ENCODE results near the gene GNB3. TPM values are rescaled to one million over a fixed set of nuclear protein-coding genes. Genes with fewer than 3 reads are reported as not detected.

Gene GNB3
- total RNA-seq: under 1 TPM in 1 of 2 experiments, not detected in 1; 0.08 TPM

DNA sequence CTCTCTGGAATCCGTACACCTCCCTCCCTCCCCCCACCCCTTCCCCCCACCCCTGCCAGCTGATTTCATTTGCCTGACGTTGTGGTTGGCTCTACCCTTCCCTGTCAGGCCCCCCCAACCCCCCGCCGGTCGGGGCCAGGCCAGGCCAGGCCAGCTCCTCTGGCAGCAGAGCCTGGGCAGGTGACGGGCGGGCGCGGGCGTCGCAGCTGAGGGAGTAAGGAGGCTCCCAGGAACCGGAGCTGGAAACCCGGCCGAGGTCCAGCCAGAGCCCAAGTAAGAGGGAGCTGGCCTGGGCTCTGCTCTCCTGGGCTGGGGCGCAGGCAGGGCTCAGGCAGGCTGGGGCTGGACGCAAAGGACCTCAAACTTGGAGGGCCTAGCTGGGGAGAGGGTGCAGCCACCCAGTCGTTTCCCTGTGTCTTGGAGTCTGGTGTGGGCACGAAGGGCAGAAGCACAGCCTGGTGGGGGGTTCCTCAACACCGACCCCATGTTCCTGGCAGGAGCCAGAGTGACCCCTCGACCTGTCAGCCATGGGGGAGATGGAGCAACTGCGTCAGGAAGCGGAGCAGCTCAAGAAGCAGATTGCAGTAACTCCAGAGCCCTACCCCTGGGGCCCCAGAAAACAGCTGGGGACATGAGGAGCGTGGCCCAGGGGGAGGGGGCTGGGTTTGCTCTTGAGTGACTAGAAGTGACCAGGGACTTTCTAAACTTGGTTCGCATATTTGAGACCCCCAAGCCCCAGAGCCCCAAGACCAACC, at the start of gene GNB3:
GNB3 (plus strand) TSS at position 165 of the 755 bp plus-strand sequence; CDS start at position 528, 363 bp downstream.
- DNase-seq (no peak), ATAC-seq (no peak)
- Mint-ChIP-seq H3K4me1 (ENCODE audit: low read depth) (no peaks in the 10 kb centered on the region), H3K9me3 (ENCODE audit: insufficient read depth) (no peaks in the 10 kb centered on the region), H3K27me3 (ENCODE audit: low read depth) (no peaks in the 10 kb centered on the region), H3K36me3 (ENCODE audit: low read depth) (peaks cover 2% of the 10 kb centered on the region), H3K4me3 (no peak within 1 kb of the TSS), H3K27ac (no peak within 1 kb of the TSS)
- POLR2A ChIA-PET: interaction anchor here (0.5 to 3.3 kb wide), 3 partner anchors 10 to 102 kb away, joined by 3 to 15 read pairs (median 14); partner anchors contain the start of genes CDCA3 and USP5
- CTCF ChIA-PET: interaction anchor here (1.2 to 9.2 kb wide), 3 partner anchors 8 to 15 kb away, joined by 3 to 130 read pairs (median 5); partner anchors contain the start of genes CDCA3 and USP5

DNA sequence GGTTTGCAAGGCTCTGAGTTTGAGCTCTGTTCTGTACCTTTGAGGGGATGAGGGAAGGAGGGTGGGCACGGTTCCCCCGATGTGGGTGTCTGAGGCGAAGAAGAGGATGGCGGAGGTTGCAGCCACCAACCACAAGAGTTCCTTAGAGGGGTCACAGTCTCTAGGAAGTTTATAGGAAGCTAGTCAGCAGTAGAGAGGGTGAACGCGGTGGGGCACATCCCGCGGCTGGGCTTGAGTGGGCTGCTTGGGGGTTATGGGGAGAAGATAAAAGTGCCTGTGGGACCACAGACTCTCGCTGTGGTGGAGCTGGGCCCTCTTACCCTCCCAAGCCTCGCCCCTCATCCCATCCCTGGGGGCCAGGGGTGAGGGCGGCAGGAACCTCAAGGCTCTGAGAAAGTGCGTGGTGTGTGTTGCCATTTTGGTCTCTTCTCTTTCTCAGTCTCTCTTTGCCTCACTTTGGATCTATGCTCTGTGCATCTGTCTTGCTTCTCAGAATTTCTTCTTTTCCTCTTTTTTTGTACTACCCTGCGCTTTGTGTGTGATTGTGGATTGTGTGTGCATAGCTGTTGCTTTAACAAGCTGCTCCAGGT, 48.7 kb upstream of the GNB3 start:
- Mint-ChIP-seq H3K9me3 (ENCODE audit: insufficient read depth) (no peaks in the 10 kb centered on the region), H3K36me3 (ENCODE audit: low read depth) (no peaks in the 10 kb centered on the region), H3K27ac (peak overlapping the region; percentile 34), H3K27me3 (ENCODE audit: low read depth) (peaks cover 25% of the 10 kb centered on the region), H3K4me3 (no peak overlapping the region), H3K4me1 (ENCODE audit: low read depth) (peaks cover 34% of the 10 kb centered on the region)
- ChIA-PET POLR2A (interaction anchor here (0.8 to 1.7 kb wide), 5 partner anchors 11 to 146 kb away, joined by 3 to 9 read pairs (median 3); partner anchors contain the start of genes LAG3, TPI1 and ZNF384), CTCF (interaction anchor here (0.6 to 2.5 kb wide), 12 partner anchors 11 to 174 kb away, joined by 3 to 21 read pairs (median 4); partner anchors contain the start of genes MLF2, P3H3, PTMS and ZNF384)
- DNase-seq (no peak), ATAC-seq (no peak)

DNA sequence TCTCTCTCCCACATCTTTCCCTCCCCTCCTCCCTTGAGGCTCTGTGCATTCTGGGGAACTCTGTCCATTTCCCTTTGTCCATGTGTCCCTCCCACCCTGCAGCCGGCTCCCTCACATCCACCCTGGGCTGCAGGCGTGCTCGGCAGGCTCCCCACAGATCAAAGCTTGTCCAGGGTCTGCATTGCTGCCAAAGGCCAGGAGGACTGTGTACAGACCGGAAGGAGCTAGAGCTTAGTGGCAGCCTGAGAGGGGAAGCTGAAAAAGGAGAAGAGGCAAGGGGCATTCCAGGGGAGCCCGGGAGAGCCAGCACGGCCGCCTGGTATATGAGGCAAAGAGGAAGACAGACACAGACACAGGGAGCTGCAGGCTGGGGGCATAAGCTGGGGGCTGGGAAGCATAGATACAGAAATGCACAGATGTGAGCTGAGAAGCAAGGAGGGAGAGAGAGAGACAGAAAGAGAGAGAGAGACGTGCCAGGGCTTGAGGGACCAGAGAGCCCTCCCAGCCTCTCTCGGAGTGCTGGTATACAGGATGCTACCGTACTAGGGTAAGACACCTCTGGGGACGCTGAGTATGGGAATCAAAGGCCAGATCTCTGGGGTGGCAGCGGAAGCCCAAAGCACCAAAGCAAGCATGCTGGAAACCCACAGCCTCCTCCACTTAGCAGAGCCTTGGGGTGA, 48.1 kb upstream of the GNB3 start:
- peak; percentile 69 for DNase-seq
- peaks cover 28% of the 10 kb centered on the region for H3K27me3 Mint-ChIP-seq (ENCODE audit: low read depth)
- H3K9me3 Mint-ChIP-seq (ENCODE audit: insufficient read depth): no peaks in the 10 kb centered on the region
- peak overlapping the region; percentile 35 for H3K4me3 Mint-ChIP-seq
- H3K27ac Mint-ChIP-seq: peak overlapping the region; percentile 34
- ChIA-PET CTCF (interaction anchor here (0.6 to 2.5 kb wide), 12 partner anchors 12 to 175 kb away, joined by 3 to 21 read pairs (median 4); partner anchors contain the start of genes MLF2, P3H3, PTMS and ZNF384), POLR2A (interaction anchor here (0.8 to 1.7 kb wide), 5 partner anchors 12 to 145 kb away, joined by 3 to 9 read pairs (median 3); partner anchors contain the start of genes LAG3 and ZNF384)
- H3K4me1 Mint-ChIP-seq (ENCODE audit: low read depth): peaks cover 30% of the 10 kb centered on the region
- no peaks in the 10 kb centered on the region for H3K36me3 Mint-ChIP-seq (ENCODE audit: low read depth)
- ATAC-seq: peak; percentile 90

GRCh38 chr12:6795088-6795487, 45.6 kb upstream of the GNB3 start:
- Mint-ChIP-seq H3K4me3 (no peak overlapping the region), H3K4me1 (ENCODE audit: low read depth) (peaks cover 20% of the 10 kb centered on the region), H3K36me3 (ENCODE audit: low read depth) (no peaks in the 10 kb centered on the region), H3K27ac (no peak overlapping the region), H3K9me3 (ENCODE audit: insufficient read depth) (no peaks in the 10 kb centered on the region), H3K27me3 (ENCODE audit: low read depth) (peaks cover 28% of the 10 kb centered on the region)
- ATAC-seq (no peak), DNase-seq (no peak)
- CTCF ChIA-PET: interaction anchor here (1.2 kb wide), 1 partner anchor 23 kb away, joined by 3 read pairs; the partner anchor contains the start of gene LAG3
- POLR2A ChIA-PET: no interaction called here

DNA sequence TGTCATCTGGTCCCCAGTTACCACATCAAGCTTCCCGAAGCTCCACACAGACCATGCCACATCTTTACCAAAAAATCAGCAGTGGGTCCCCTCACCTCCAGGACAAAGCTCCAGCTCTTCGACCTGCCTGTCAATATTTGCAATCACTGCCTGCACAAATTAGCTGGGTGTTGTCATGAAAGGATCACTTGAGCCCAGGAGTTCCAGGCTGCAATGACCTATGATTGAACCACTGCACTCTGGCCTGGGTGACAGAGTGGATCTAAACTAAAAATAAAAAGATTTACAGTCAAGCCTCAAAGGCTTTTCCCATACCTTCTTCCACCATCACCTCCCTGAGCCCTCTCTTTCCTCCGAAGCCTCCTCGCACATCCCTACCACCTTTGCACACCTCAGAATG, 44.1 kb upstream of the GNB3 start:
- Mint-ChIP-seq H3K9me3 (ENCODE audit: insufficient read depth) (no peaks in the 10 kb centered on the region), H3K27me3 (ENCODE audit: low read depth) (peaks cover 25% of the 10 kb centered on the region), H3K4me1 (ENCODE audit: low read depth) (peaks cover 20% of the 10 kb centered on the region), H3K27ac (no peak overlapping the region), H3K4me3 (no peak overlapping the region), H3K36me3 (ENCODE audit: low read depth) (no peaks in the 10 kb centered on the region)
- no peak for ATAC-seq
- DNase-seq: no peak
- ChIA-PET POLR2A (no interaction called here), CTCF (interaction anchor here (0.7 to 1.2 kb wide), 4 partner anchors 16 to 42 kb away, joined by 3 to 4 read pairs (median 3); partner anchors contain the start of gene PTMS)

DNA sequence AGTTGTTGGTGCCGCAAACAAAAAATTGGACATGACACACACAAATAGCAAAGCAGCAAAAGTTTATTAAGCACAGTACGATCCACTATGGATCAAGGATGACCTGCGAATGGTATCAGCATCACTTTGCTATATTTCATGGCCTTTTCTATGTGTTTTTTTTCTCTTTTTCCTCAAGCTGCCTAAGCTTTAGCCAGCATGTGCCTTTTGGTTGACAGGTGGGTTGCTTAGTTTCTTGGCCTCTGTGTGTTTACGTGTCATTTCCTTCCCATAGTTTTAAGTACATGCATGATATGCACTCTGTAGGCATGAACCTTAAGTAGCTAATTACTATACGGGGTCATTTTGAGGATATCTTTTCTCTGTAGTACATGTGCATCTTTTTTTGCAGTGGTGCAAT, 41.6 kb upstream of the GNB3 start:
- H3K36me3 Mint-ChIP-seq (ENCODE audit: low read depth): no peaks in the 10 kb centered on the region
- ChIA-PET POLR2A (no interaction called here), CTCF (no interaction called here)
- H3K4me3 Mint-ChIP-seq: no peak overlapping the region
- no peak for DNase-seq
- no peaks in the 10 kb centered on the region for H3K9me3 Mint-ChIP-seq (ENCODE audit: insufficient read depth)
- ATAC-seq: no peak
- H3K27me3 Mint-ChIP-seq (ENCODE audit: low read depth): peaks cover 23% of the 10 kb centered on the region
- no peaks in the 10 kb centered on the region for H3K4me1 Mint-ChIP-seq (ENCODE audit: low read depth)
- no peak overlapping the region for H3K27ac Mint-ChIP-seq

DNA sequence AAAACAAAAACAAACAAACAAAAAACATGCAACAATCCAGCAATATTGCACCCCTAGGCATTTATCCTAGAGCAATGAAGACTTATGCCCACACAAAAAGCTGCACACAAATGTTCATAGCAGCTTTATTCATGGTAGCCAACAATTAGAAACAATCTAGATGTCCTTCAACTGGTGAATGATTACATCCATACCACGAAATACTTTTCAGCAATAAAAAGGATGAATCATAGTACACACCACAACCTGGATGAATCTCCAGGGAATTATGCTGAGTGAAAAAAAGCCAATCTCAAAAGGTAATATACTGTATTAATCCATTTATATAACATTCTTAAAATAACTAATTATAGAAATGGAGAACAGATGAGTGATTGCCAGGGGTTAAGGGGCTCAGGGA, 33.6 kb upstream of the GNB3 start:
- DNase-seq: no peak
- Mint-ChIP-seq H3K9me3 (ENCODE audit: insufficient read depth) (no peaks in the 10 kb centered on the region), H3K27me3 (ENCODE audit: low read depth) (peaks cover 13% of the 10 kb centered on the region), H3K4me1 (ENCODE audit: low read depth) (no peaks in the 10 kb centered on the region), H3K36me3 (ENCODE audit: low read depth) (no peaks in the 10 kb centered on the region), H3K4me3 (no peak overlapping the region), H3K27ac (no peak overlapping the region)
- no peak for ATAC-seq
- ChIA-PET POLR2A (no interaction called here), CTCF (interaction anchor here (1.1 kb wide), 2 partner anchors 15 to 53 kb away, joined by 3 to 4 read pairs; no protein-coding TSS in a partner anchor)

- Mint-ChIP-seq H3K4me3 (no peak overlapping the region), H3K9me3 (ENCODE audit: insufficient read depth) (no peaks in the 10 kb centered on the region), H3K36me3 (ENCODE audit: low read depth) (no peaks in the 10 kb centered on the region), H3K27ac (no peak overlapping the region), H3K27me3 (ENCODE audit: low read depth) (peaks cover 13% of the 10 kb centered on the region), H3K4me1 (ENCODE audit: low read depth) (no peaks in the 10 kb centered on the region)
- ATAC-seq: no peak
- POLR2A ChIA-PET: interaction anchor here (0.6 kb wide), 2 partner anchors 28 to 29 kb away, joined by 3 to 4 read pairs; no protein-coding TSS in a partner anchor
- CTCF ChIA-PET: interaction anchor here (1.3 to 1.5 kb wide), 2 partner anchors 16 to 43 kb away, joined by 3 to 5 read pairs; partner anchors contain the start of gene PTMS
- no peak for DNase-seq
Observed at GRCh38 chr12:6809056-6809455, 31.7 kb upstream of the GNB3 start.

GRCh38 chr12:6810758-6811157, 30.0 kb upstream of the GNB3 start:
- no peak overlapping the region for H3K4me3 Mint-ChIP-seq

GRCh38 chr12:6813363-6813762, 27.4 kb upstream of the GNB3 start:
- H3K27me3 Mint-ChIP-seq (ENCODE audit: low read depth): peaks cover 14% of the 10 kb centered on the region
- H3K36me3 Mint-ChIP-seq (ENCODE audit: low read depth): no peaks in the 10 kb centered on the region

More at GRCh38 chr12:6810758-6811157, 30.0 kb upstream of the GNB3 start:
- Mint-ChIP-seq H3K36me3 (ENCODE audit: low read depth) (no peaks in the 10 kb centered on the region), H3K4me1 (ENCODE audit: low read depth) (no peaks in the 10 kb centered on the region), H3K27ac (no peak overlapping the region), H3K27me3 (ENCODE audit: low read depth) (peaks cover 17% of the 10 kb centered on the region), H3K9me3 (ENCODE audit: insufficient read depth) (no peaks in the 10 kb centered on the region)
- ChIA-PET POLR2A (interaction anchor here (0.9 kb wide), 1 partner anchor 171 kb away, joined by 3 read pairs; no protein-coding TSS in a partner anchor), CTCF (interaction anchor here (0.6 to 1.4 kb wide), 6 partner anchors 15 to 265 kb away, joined by 3 to 5 read pairs (median 3); partner anchors contain the start of gene MLF2)
- ATAC-seq (peak; percentile 27), DNase-seq (no peak)

DNA sequence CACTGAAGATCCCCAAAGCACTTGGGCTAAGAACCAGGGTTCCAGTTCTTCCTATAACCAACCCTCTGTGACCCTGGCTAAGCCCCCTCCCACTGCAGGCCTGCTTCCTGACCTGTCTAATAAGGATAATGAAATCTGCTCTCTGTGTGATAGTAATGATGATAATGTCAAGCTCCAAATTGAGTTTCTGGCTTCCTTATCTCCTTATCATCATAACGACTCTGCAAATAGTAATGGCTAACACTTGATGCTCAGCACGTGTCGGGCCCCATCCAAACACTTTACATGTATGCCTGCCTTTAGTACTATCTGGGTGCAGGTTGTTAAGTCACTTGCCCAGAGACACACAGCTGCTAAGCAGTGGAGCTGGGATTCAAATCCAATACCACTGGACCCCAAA, 24.1 kb upstream of the GNB3 start:
- H3K36me3 Mint-ChIP-seq (ENCODE audit: low read depth): no peaks in the 10 kb centered on the region
- ChIA-PET POLR2A (no interaction called here), CTCF (interaction anchor here (1.1 kb wide), 1 partner anchor 38 kb away, joined by 3 read pairs; no protein-coding TSS in a partner anchor)
- ATAC-seq (no peak), DNase-seq (no peak)
- H3K4me3 Mint-ChIP-seq: no peak overlapping the region
- peaks cover 20% of the 10 kb centered on the region for H3K27me3 Mint-ChIP-seq (ENCODE audit: low read depth)
- no peak overlapping the region for H3K27ac Mint-ChIP-seq
- H3K4me1 Mint-ChIP-seq (ENCODE audit: low read depth): peaks cover 9% of the 10 kb centered on the region
- H3K9me3 Mint-ChIP-seq (ENCODE audit: insufficient read depth): no peaks in the 10 kb centered on the region

More at GRCh38 chr12:6813363-6813762, 27.4 kb upstream of the GNB3 start:
- ATAC-seq: no peak
- Mint-ChIP-seq H3K4me1 (ENCODE audit: low read depth) (no peaks in the 10 kb centered on the region), H3K4me3 (no peak overlapping the region), H3K9me3 (ENCODE audit: insufficient read depth) (no peaks in the 10 kb centered on the region), H3K27ac (no peak overlapping the region)
- CTCF ChIA-PET: interaction anchor here (0.9 to 2.2 kb wide), 5 partner anchors 11 to 79 kb away, joined by 3 to 8 read pairs (median 3); partner anchors contain the start of gene MLF2
- no peak for DNase-seq
- POLR2A ChIA-PET: interaction anchor here (0.6 kb wide), 1 partner anchor 31 kb away, joined by 4 read pairs; no protein-coding TSS in a partner anchor
